Liver (tissue), 9 donors: ENCODE results near the gene SERPINA9. TPM values are rescaled to one million over a fixed set of nuclear protein-coding genes. Genes with fewer than 3 reads are reported as not detected.

Experiments used
- DNase-seq: peaks from one replicate; pipeline ENCODE4 v3.0.0-alpha.2; 2017; ENCODE audit warnings: low spot score
- H3K27ac ChIP-seq, 2 donors: one replicate each; pipeline ENCODE4 v1.7.0; 2013; ENCODE audit warnings: inconsistent platforms in 2 of 2, low read length in 2 of 2, control low read depth in 1 of 2, low read depth in 1 of 2, mild to moderate bottlenecking in 1 of 2
- H3K27me3 ChIP-seq, 4 donors: one replicate each; pipeline versions ENCODE4 v1.6.1 to v1.7.0; 2013; ENCODE audit warnings: low read length in 3 of 4, inconsistent platforms in 1 of 4, mild to moderate bottlenecking in 1 of 4, moderate library complexity in 1 of 4; ENCODE audit not compliant: control insufficient read depth in 4 of 4, insufficient read depth in 4 of 4
- H3K36me3 ChIP-seq, 4 donors: one replicate each; pipeline versions ENCODE4 v1.6.1 to v1.7.0; 2013; ENCODE audit warnings: low read length in 3 of 4, mild to moderate bottlenecking in 3 of 4, low read depth in 1 of 4, moderate library complexity in 1 of 4; ENCODE audit not compliant: control insufficient read depth in 4 of 4, insufficient read depth in 3 of 4
- H3K4me1 ChIP-seq, 4 donors: one replicate each; pipeline versions ENCODE4 v1.6.1 to v1.7.0; 2013; ENCODE audit warnings: low read length in 3 of 4, mild to moderate bottlenecking in 3 of 4, moderate library complexity in 1 of 4; ENCODE audit not compliant: control insufficient read depth in 4 of 4, insufficient read depth in 4 of 4
- H3K4me3 ChIP-seq, 3 donors: one replicate each; pipeline versions ENCODE4 v1.6.1 to v1.7.0; 2013; ENCODE audit warnings: low read length in 3 of 3, control low read depth in 1 of 3, low read depth in 1 of 3, mild to moderate bottlenecking in 1 of 3
- H3K9ac ChIP-seq, 2 donors: one replicate each; pipeline ENCODE4 v1.7.0; 2013; ENCODE audit warnings: low read length in 2 of 2, mild to moderate bottlenecking in 2 of 2, moderate library complexity in 2 of 2, control low read depth in 1 of 2, low read depth in 1 of 2
- H3K9me3 ChIP-seq, 4 donors: one replicate each; pipeline versions ENCODE4 v1.6.1 to v1.7.0; 2013; ENCODE audit warnings: low read length in 3 of 4; ENCODE audit not compliant: control insufficient read depth in 4 of 4
- EGR1 ChIP-seq, 2 donors: IDR thresholded peaks; 2 replicates each; pipeline ENCODE4 v1.6.1; 2016 to 2018; ENCODE audit warnings: antibody characterized with exemption in 2 of 2, low read depth in 2 of 2
- FOXA1 ChIP-seq: IDR thresholded peaks from 2 replicates; pipeline ENCODE4 v1.6.1; 2016; ENCODE audit warnings: antibody characterized with exemption
- FOXA2 ChIP-seq: IDR thresholded peaks from 2 replicates; pipeline ENCODE4 v1.6.1; 2016; ENCODE audit warnings: antibody characterized with exemption
- GABPA ChIP-seq, 2 donors: IDR thresholded peaks in 1 of 2; conservative IDR thresholded peaks in 1 of 2; 2 replicates each; pipeline ENCODE4 v1.6.1; 2016; ENCODE audit warnings: antibody characterized with exemption in 2 of 2, mild to moderate bottlenecking in 1 of 2, moderate library complexity in 1 of 2
- HNF4A ChIP-seq, 2 donors: conservative IDR thresholded peaks; 2 replicates each; pipeline ENCODE4 v1.6.1; 2016; ENCODE audit warnings: antibody characterized with exemption in 2 of 2, mild to moderate bottlenecking in 2 of 2
- JUND ChIP-seq, 2 donors: IDR thresholded peaks; 2 replicates each; pipeline ENCODE4 v1.6.1; 2016; ENCODE audit warnings: antibody characterized with exemption in 2 of 2
- NR2F2 ChIP-seq: IDR thresholded peaks from 2 replicates; pipeline ENCODE4 v1.6.1; 2016; ENCODE audit warnings: antibody characterized with exemption
- RAD21 ChIP-seq, 2 donors: IDR thresholded peaks; 2 replicates each; pipeline ENCODE4 v1.6.1; 2016; ENCODE audit warnings: antibody characterized with exemption in 2 of 2, mild to moderate bottlenecking in 2 of 2
- RXRA ChIP-seq, 2 donors: IDR thresholded peaks; 2 replicates each; pipeline ENCODE4 v1.6.1; 2017 to 2018; ENCODE audit warnings: antibody characterized with exemption in 2 of 2, mild to moderate bottlenecking in 1 of 2
- SP1 ChIP-seq: IDR thresholded peaks from 2 replicates; pipeline ENCODE4 v1.6.1; 2018; ENCODE audit warnings: antibody characterized with exemption, mild to moderate bottlenecking
- YY1 ChIP-seq: IDR thresholded peaks from 2 replicates; pipeline ENCODE4 v1.6.1; 2016; ENCODE audit warnings: antibody characterized with exemption, mild to moderate bottlenecking
- WGBS: extraction: QIAGEN DNeasy Blood & Tissue Kit; methylation state at CpG from one replicate; pipeline ENCODE4 v1.1.7; 2013; 5-methylcytosine and 5-hydroxymethylcytosine counted together
- polyA plus RNA-seq, 2 donors: library from polyadenylated mRNA; stranded (reverse) in 1 of 2; unstranded in 1 of 2; fragments of 200-250 nt in 1 of 2; fragments of >200 nt in 1 of 2; fragmentation: Nextera tagmentation in 1 of 2; extraction: Ambion mirVana in 1 of 2; gene quantifications; one replicate each; pipeline versions ENCODE4 v1.2.1 to v1.2.3, GENCODE V29; 2013 to 2015
- total RNA-seq, 2 donors: library from RNA; depleted of rRNA; stranded (reverse); fragments of >200 nt; gene quantifications; one replicate each; pipeline ENCODE4 v1.2.3, GENCODE V29; 2014
- TF ChIP-seq, protein P1 (sequence below): IDR thresholded peaks from 2 replicates; pipeline ENCODE4 v1.6.1; 2016; ENCODE audit warnings: antibody characterized with exemption
- TF ChIP-seq, protein P2 (sequence below): IDR thresholded peaks from 2 replicates; pipeline ENCODE4 v1.6.1; 2016; ENCODE audit warnings: antibody characterized with exemption
- TF ChIP-seq, protein P3 (sequence below): IDR thresholded peaks from 2 replicates; pipeline ENCODE4 v1.6.1; 2016; ENCODE audit warnings: antibody characterized with exemption
- donor health status: healthy.
- donor health status: healthy.
- donor health status: healthy.
- donor health status: healthy.
- donor health status: healthy.

Gene SERPINA9
- total and polyA plus RNA-seq, 4 donors: not detected

DNA sequence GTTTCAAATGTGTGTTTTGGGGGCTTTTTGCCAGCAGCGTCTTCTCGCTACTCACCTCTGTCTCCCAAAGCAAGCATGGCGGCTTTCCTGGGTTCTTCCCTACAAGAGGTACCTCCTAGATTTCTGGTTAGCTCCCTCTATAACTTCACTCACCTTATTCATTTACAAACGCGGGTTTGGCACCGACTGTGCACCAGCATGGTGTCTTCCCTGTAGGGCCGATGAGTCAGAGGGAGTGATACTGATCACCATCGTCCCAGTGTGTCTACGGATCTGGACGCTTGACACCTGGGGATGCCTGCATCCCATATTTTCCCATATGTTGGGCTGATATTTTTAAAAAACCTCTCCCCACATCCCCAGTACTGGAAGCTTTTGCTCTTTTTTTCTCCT lies 41.2 kb upstream of the SERPINA9 start:
- 77% methylated on average over 10 of the region's 10 CpGs for WGBS
- H3K9ac ChIP-seq: no peak overlapping the region
- H3K27ac ChIP-seq: no peak overlapping the region
- no peak for DNase-seq
- H3K4me1 ChIP-seq: peaks cover 7 to 18% (median 14%) of the 10 kb centered on the region in 4 donors
- no peaks in the 10 kb centered on the region for H3K36me3 ChIP-seq
- no peak overlapping the region for H3K4me3 ChIP-seq
- H3K27me3 ChIP-seq: no peaks in the 10 kb centered on the region
- TF ChIP-seq, protein P1, sequence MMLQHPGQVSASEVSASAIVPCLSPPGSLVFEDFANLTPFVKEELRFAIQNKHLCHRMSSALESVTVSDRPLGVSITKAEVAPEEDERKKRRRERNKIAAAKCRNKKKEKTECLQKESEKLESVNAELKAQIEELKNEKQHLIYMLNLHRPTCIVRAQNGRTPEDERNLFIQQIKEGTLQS: no peak
- TF ChIP-seq GABPA (IDR thresholded peaks at IDR 0.05 in 1 of 2, conservative IDR thresholded peaks at IDR 0.05 in 1 of 2) (no peak), RAD21 (IDR thresholded peaks at IDR 0.05) (no peak), JUND (IDR thresholded peaks at IDR 0.05) (no peak), NR2F2 (no peak), RXRA (IDR thresholded peaks at IDR 0.05) (no peak), EGR1 (IDR thresholded peaks at IDR 0.05; ENCODE audit: low read depth in 2 of 2) (no peak), FOXA1 (no peak), SP1 (no peak), HNF4A (conservative IDR thresholded peaks at IDR 0.05) (no peak), YY1 (no peak), FOXA2 (no peak)
- TF ChIP-seq, protein P2, sequence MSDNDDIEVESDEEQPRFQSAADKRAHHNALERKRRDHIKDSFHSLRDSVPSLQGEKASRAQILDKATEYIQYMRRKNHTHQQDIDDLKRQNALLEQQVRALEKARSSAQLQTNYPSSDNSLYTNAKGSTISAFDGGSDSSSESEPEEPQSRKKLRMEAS: no peak
- TF ChIP-seq, protein P3, sequence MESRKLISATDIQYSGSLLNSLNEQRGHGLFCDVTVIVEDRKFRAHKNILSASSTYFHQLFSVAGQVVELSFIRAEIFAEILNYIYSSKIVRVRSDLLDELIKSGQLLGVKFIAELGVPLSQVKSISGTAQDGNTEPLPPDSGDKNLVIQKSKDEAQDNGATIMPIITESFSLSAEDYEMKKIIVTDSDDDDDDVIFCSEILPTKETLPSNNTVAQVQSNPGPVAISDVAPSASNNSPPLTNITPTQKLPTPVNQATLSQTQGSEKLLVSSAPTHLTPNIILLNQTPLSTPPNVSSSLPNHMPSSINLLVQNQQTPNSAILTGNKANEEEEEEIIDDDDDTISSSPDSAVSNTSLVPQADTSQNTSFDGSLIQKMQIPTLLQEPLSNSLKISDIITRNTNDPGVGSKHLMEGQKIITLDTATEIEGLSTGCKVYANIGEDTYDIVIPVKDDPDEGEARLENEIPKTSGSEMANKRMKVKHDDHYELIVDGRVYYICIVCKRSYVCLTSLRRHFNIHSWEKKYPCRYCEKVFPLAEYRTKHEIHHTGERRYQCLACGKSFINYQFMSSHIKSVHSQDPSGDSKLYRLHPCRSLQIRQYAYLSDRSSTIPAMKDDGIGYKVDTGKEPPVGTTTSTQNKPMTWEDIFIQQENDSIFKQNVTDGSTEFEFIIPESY: no peak
- H3K9me3 ChIP-seq: no peaks in the 10 kb centered on the region

DNA sequence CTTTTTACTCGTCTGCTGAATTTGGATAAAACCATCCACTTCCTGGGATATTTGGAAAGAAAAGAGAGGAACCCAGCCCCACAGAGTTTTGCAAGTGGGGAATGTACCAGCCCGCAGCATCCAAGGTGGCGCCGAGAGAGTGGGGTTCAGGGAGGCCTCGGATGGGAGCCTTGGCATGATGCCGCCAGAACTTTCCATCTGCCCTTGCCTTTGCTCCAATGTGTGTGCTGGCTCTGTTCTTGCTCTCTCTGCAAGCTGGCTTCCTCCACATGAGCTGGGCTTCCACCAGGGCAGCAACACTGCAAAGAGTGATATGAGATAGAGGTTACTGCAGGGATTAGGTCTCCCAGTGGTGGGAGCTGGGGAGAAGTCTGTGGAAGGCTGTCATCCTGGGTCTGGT lies 39.9 kb upstream of the SERPINA9 start:
- 96% methylated on average over 6 of the region's 6 CpGs for WGBS
- DNase-seq: no peak

DNA sequence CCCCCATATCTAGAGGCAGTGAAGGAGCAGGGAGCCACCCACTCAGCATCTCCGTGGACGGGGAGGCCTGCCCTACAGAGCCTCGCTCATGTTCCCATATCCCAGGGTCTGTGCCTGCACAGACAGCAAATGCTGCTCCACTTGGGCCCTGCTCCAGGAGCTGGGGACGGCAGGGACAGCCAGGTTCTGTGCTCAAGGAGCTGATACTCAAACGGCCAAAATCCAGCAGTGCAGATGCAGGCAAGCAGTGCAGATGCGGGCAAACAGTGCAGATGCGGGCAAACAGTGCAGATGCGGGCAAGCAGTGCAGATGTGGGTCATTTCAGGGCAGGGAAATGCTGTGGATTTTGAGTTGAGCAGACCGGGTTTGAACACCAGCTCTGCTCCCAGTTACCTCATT lies 39.4 kb upstream of the SERPINA9 start:
- Histone ChIP-seq H3K27ac (no peak overlapping the region), H3K4me3 (no peak overlapping the region), H3K9ac (no peak overlapping the region), H3K27me3 (no peaks in the 10 kb centered on the region), H3K4me1 (peaks cover 0 to 8% (median 4%) of the 10 kb centered on the region in 4 donors), H3K36me3 (no peaks in the 10 kb centered on the region), H3K9me3 (no peaks in the 10 kb centered on the region)
- WGBS: 87% methylated on average over 9 of the region's 9 CpGs
- no peak for DNase-seq
- TF ChIP-seq GABPA (IDR thresholded peaks at IDR 0.05 in 1 of 2, conservative IDR thresholded peaks at IDR 0.05 in 1 of 2): no peak

More for the DNA sequence above, 39.9 kb upstream of the SERPINA9 start:
- H3K4me3 ChIP-seq: no peak overlapping the region
- H3K36me3 ChIP-seq: no peaks in the 10 kb centered on the region
- no peaks in the 10 kb centered on the region for H3K27me3 ChIP-seq
- H3K27ac ChIP-seq: no peak overlapping the region
- TF ChIP-seq EGR1 (IDR thresholded peaks at IDR 0.05; ENCODE audit: low read depth in 2 of 2): no peak
- no peak for TF ChIP-seq FOXA1
- no peak for TF ChIP-seq RAD21 (IDR thresholded peaks at IDR 0.05)
- TF ChIP-seq, protein P2: no peak
- H3K9ac ChIP-seq: no peak overlapping the region
- H3K4me1 ChIP-seq: peaks cover 0 to 8% (median 4%) of the 10 kb centered on the region in 4 donors
- H3K9me3 ChIP-seq: no peaks in the 10 kb centered on the region
